ENCODE measurements around the gene LZTS3.

The LZTS3 gene

DNA sequence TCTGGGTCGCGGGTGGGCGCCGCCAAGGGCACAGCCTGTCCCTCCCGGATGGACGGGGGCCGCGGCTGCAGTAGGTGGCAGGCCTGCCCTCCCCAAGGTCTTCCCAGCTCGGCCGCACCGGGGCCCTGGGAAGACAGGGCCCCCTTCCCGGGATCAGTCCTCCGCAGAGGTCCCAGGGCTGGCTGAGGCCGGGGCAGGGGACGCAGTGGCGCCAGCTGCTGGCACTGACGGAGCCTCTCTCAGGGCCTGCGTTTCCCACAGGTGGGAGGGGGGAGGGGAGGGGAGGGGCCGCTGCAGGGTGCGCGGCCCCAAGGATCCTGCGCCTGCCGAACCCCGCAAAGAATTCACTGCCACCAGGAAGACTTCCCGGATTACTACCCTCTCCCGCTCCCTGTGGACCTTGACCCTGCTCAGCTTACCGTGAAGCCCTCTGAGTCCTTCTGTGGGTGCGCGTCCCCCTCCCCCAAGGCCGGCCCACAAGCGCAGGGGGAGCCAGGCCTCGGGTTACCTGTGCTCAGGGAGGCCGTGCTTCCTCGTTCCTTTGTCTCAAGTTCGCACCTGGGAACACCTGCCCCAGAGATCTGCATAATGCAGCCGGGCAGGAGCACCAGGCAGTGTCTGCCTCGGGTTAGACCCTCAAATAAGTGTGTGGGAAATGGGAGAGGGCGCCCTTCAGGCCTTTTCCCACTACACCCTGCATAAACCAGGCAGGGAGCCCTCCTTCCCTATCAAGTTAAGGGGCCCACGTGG is 5.1 kb downstream of the LZTS3 start:
- no peak overlapping the region for H3K4me3 ChIP-seq (ENCODE audit: low read length)
- TF ChIP-seq, protein P1, sequence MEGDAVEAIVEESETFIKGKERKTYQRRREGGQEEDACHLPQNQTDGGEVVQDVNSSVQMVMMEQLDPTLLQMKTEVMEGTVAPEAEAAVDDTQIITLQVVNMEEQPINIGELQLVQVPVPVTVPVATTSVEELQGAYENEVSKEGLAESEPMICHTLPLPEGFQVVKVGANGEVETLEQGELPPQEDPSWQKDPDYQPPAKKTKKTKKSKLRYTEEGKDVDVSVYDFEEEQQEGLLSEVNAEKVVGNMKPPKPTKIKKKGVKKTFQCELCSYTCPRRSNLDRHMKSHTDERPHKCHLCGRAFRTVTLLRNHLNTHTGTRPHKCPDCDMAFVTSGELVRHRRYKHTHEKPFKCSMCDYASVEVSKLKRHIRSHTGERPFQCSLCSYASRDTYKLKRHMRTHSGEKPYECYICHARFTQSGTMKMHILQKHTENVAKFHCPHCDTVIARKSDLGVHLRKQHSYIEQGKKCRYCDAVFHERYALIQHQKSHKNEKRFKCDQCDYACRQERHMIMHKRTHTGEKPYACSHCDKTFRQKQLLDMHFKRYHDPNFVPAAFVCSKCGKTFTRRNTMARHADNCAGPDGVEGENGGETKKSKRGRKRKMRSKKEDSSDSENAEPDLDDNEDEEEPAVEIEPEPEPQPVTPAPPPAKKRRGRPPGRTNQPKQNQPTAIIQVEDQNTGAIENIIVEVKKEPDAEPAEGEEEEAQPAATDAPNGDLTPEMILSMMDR (conservative IDR thresholded peaks at IDR 0.05; ENCODE audit: low read length), result no peak
- no peak for DNase-seq (ENCODE audit: low read depth)

GRCh38 chr20:3167738-3168078 is 5.6 kb downstream of the LZTS3 start:
- no peak for DNase-seq (ENCODE audit: low read depth)
- TF ChIP-seq, protein P1 (conservative IDR thresholded peaks at IDR 0.05; ENCODE audit: low read length), result no peak
- no peak overlapping the region for H3K4me3 ChIP-seq (ENCODE audit: low read length)

- no peak overlapping the region for H3K4me3 ChIP-seq (ENCODE audit: low read length)
- TF ChIP-seq, protein P1 (conservative IDR thresholded peaks at IDR 0.05; ENCODE audit: low read length), result no peak
- no peak for DNase-seq (ENCODE audit: low read depth)
Measured at GRCh38 chr20:3166913-3167342, 6.4 kb downstream of the LZTS3 start.

- TF ChIP-seq, protein P1 (conservative IDR thresholded peaks at IDR 0.05; ENCODE audit: low read length), result no peak
- no peak overlapping the region for H3K4me3 ChIP-seq (ENCODE audit: low read length)
- DNase-seq (ENCODE audit: low read depth), result no peak
Measured at GRCh38 chr20:3166338-3166912, 6.9 kb downstream of the LZTS3 start.

GRCh38 chr20:3165473-3166337 is 7.6 kb downstream of the LZTS3 start:
- TF ChIP-seq, protein P1 (conservative IDR thresholded peaks at IDR 0.05; ENCODE audit: low read length), result no peak
- no peak overlapping the region for H3K4me3 ChIP-seq (ENCODE audit: low read length)
- DNase-seq (ENCODE audit: low read depth), result peak; percentile 20

DNA sequence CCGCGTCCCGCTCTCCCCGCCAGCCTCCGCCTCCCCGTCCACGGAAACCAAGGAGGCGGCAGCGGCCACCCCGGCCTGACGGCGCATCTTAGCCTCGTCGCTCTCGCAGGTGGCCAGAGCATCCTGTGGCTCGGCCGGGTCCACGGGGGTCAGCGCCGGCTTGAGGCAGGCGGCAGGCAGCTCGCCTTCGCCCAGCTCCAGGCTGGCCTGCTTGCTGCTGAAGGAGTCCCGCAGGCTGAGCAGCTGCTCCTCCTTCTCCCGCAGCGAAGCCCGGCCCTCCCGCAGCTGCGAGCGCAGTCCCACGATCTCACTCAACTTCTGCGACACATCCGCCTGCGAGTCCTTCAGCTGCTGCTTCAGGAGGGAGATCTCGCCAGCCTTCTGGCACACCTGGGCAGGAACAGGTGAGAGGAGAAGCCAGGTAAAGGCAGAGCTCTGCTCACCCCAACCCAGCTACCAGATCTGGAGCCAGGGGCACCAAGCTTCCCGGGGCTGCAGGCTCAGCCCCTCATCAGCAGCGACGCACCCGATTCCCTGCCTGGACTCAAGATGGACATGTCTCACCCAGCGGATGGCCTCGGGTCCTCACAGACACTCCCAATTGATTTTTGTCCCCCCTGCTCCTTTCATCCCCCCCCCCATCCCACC is 8.5 kb downstream of the LZTS3 start:
- TF ChIP-seq, protein P1 (conservative IDR thresholded peaks at IDR 0.05; ENCODE audit: low read length), result no peak
- no peak for DNase-seq (ENCODE audit: low read depth)
- H3K4me3 ChIP-seq (ENCODE audit: low read length), result no peak overlapping the region
